HepG2 (cell line): ENCODE data around the gene SPATA31E1. TPM values are rescaled to one million over a fixed set of nuclear protein-coding genes. Genes with fewer than 3 reads are reported as not detected.

Experiments
- ATAC-seq: fragments of 200-7000 bp; cut with Tn5 transposase; 3 replicates; pipeline ENCODE4 v1.9.1; 2020; ENCODE audit warnings: mild to moderate bottlenecking, moderate library complexity
- BruUV-seq: library from RNA; stranded (reverse); fragments of 400-500 nt; replicated peaks from 2 replicates; lab custom pipeline; 2021; lab: Mats Ljungman, UMichigan
- CTCF ChIA-PET: fragments of 300-600 bp; formaldehyde crosslinking; extraction: SDS; loops from one replicate; lab custom pipeline; 2021; ENCODE audit warnings: low total read pairs, inconsistent platforms, low intra/inter-chr PET ratio; lab: Yijun Ruan, JAX
- POLR2A ChIA-PET: fragments of 350-600 bp; sonication (Branson Sonifier 250); formaldehyde crosslinking; loops from one replicate; lab custom pipeline; 2020; ENCODE audit warnings: antibody characterized with exemption, inconsistent platforms; lab: Yijun Ruan, JAX
- DNase-seq: peaks from one replicate; pipeline ENCODE4 v3.0.0-alpha.2; 2015; ENCODE audit warnings: low spot score
- FAIRE-seq: peaks from 3 replicates; lab custom pipeline; 2011; peaks lifted over from hg19 to GRCh38; lab: Jason Lieb, UNC
- H2AFZ ChIP-seq: one replicate; pipeline ENCODE4 v1.6.1; 2011; ENCODE audit warnings: low read length, inconsistent platforms
- H3K27ac ChIP-seq: fragments of 300-600 bp; 3 replicates; pipeline ENCODE4 v1.8.0; 2011; ENCODE audit warnings: mixed run types, mild to moderate bottlenecking, mixed read lengths, low read length, inconsistent platforms; ENCODE audit not compliant: insufficient read depth; ENCODE audit errors: extremely low read length
- H3K27me3 ChIP-seq, 2 experiments: fragments of 200-600 bp in 1 of 2; 2 replicates in 1 of 2; 3 replicates in 1 of 2; pipeline versions ENCODE4 v1.6.0 to v1.8.0; 2011; ENCODE audit warnings: low read length in 2 of 2, mild to moderate bottlenecking in 2 of 2, moderate library complexity in 2 of 2, inconsistent platforms in 1 of 2; ENCODE audit not compliant: insufficient read depth in 2 of 2, control insufficient read depth in 1 of 2
- H3K36me3 ChIP-seq, 2 experiments: fragments of 200-600 bp in 1 of 2; replicated peaks in 1 of 2; 2 replicates in 1 of 2; 3 replicates in 1 of 2; pipeline versions ENCODE4 v1.5.1 to v1.8.0; 2011; ENCODE audit warnings: low read length in 2 of 2, inconsistent platforms in 1 of 2; ENCODE audit not compliant: insufficient read depth in 2 of 2, control insufficient read depth in 1 of 2
- H3K4me1 ChIP-seq: 2 replicates; pipeline ENCODE4 v1.5.1; 2012; ENCODE audit warnings: low read length, inconsistent platforms; ENCODE audit not compliant: insufficient read depth
- H3K4me2 ChIP-seq: 2 replicates; pipeline ENCODE4 v1.6.0; 2011; ENCODE audit warnings: low read depth, low read length, inconsistent platforms
- H3K4me3 ChIP-seq, 3 experiments: fragments of 200-600 bp in 1 of 3; sonication (generic), shearing (Covaris generic) in 1 of 3; replicated peaks in 1 of 3; 2 replicates each; pipeline ENCODE4 v1.5.1; 2011 to 2016; ENCODE audit warnings: low read length in 3 of 3, inconsistent platforms in 2 of 3, low read depth in 2 of 3, mild to moderate bottlenecking in 2 of 3, control low read depth in 1 of 3, mixed read lengths in 1 of 3; ENCODE audit not compliant: insufficient read depth in 1 of 3
- H3K79me2 ChIP-seq: one replicate; pipeline ENCODE4 v1.6.1; 2011; ENCODE audit warnings: low read length, inconsistent platforms; ENCODE audit not compliant: insufficient read depth
- H3K9ac ChIP-seq: 2 replicates; pipeline ENCODE4 v1.6.0; 2011; ENCODE audit warnings: mild to moderate bottlenecking, low read depth, low read length, inconsistent platforms; ENCODE audit not compliant: insufficient read depth
- H3K9me3 ChIP-seq: 2 replicates; pipeline ENCODE4 v1.5.1; 2012; ENCODE audit warnings: mild to moderate bottlenecking, low read length
- H4K20me1 ChIP-seq: 2 replicates; pipeline ENCODE4 v1.6.0; 2011; ENCODE audit warnings: inconsistent platforms, mild to moderate bottlenecking, low read length, moderate library complexity; ENCODE audit not compliant: insufficient read depth
- HMGA1 ChIP-seq: sonication (generic); formaldehyde crosslinking; conservative IDR thresholded peaks from 2 replicates; pipeline ENCODE4 v1.4.0; 2020; ENCODE audit warnings: missing genetic modification reagents
- POLR2A ChIP-seq, 2 experiments: IDR thresholded peaks; 2 replicates each; pipeline ENCODE4 v1.6.1; 2011; ENCODE audit warnings: low read depth in 2 of 2, low read length in 2 of 2, mild to moderate bottlenecking in 1 of 2, moderate library complexity in 1 of 2; ENCODE audit not compliant: insufficient read depth in 1 of 2
- SRY ChIP-seq: sonication (generic); formaldehyde crosslinking; IDR thresholded peaks from 2 replicates; pipeline ENCODE4 v1.8.0; 2022; ENCODE audit warnings: mild to moderate bottlenecking, missing genetic modification reagents
- ZNF383 ChIP-seq: sonication (generic); formaldehyde crosslinking; IDR thresholded peaks from 2 replicates; pipeline ENCODE4 v1.4.0; 2020; ENCODE audit warnings: missing genetic modification reagents, mild to moderate bottlenecking, borderline replicate concordance
- WGBS: methylation state at CpG from one replicate; pipeline ENCODE4 v1.1.6; 2017; ENCODE audit warnings: low lambda C conversion rate; 5-methylcytosine and 5-hydroxymethylcytosine counted together
- in situ Hi-C: cut with HindIII; loops from 2 replicates; pipeline ENCODE4 v1.10.0; 2017; ENCODE audit warnings: low pct_unique_long_range_greater_than_20kb; ENCODE audit not compliant: extremely low pct_ligation_motif_present
- intact Hi-C: fragments of 100-400 bp; cut with micrococcal nuclease; formaldehyde crosslinking; loops from one replicate; pipeline ENCODE4 v1.10.0; 2022; ENCODE audit not compliant: unreplicated experiment
- polyA plus RNA-seq, 8 experiments: library from polyadenylated mRNA; depleted of rRNA in 3 of 8; stranded (reverse) in 7 of 8; unstranded in 1 of 8; fragments of >200 nt; fragmentation: Illumina TruSeq in 4 of 8; extraction: Trizol in 4 of 8; gene quantifications; 2 replicates each; pipeline versions ENCODE4 v1.2.1 to v1.2.3, GENCODE V29; 2011 to 2016; ENCODE audit warnings: low read depth in 4 of 8, missing spikeins in 1 of 8, mixed read lengths in 1 of 8; ENCODE audit not compliant: insufficient read depth in 1 of 8
- total RNA-seq, 5 experiments: library from RNA; depleted of rRNA; stranded (reverse); fragments of >200 nt; fragmentation: Illumina TruSeq; extraction: Trizol; gene quantifications; 2 replicates each; pipeline ENCODE4 v1.2.3, GENCODE V29; 2016; ENCODE audit warnings: low read depth in 1 of 5
- TF ChIP-seq, protein P1 (sequence below): sonication (generic); formaldehyde crosslinking; IDR thresholded peaks from 2 replicates; pipeline ENCODE4 v1.5.0; 2020; ENCODE audit warnings: mild to moderate bottlenecking, missing genetic modification reagents, borderline replicate concordance
- TF ChIP-seq, protein P2 (sequence below): sonication (generic); formaldehyde crosslinking; IDR thresholded peaks from 2 replicates; pipeline ENCODE4 v1.8.0; 2022; ENCODE audit warnings: missing genetic modification reagents, low read depth, mild to moderate bottlenecking, borderline replicate concordance
- TF ChIP-seq, protein P3 (sequence below): sonication (generic); formaldehyde crosslinking; IDR thresholded peaks from 2 replicates; pipeline ENCODE4 v1.4.0; 2020; ENCODE audit warnings: missing genetic modification reagents, borderline replicate concordance
- TF ChIP-seq, protein P4 (sequence below): sonication (generic); formaldehyde crosslinking; IDR thresholded peaks from 2 replicates; pipeline ENCODE4 v1.4.0; 2020; ENCODE audit warnings: missing genetic modification reagents

Gene SPATA31E1
- total and polyA plus RNA-seq, 2 of the 13 experiments (the other 11 are each of a cell fraction or from before 2014, with no cell fraction given) = not detected

DNA sequence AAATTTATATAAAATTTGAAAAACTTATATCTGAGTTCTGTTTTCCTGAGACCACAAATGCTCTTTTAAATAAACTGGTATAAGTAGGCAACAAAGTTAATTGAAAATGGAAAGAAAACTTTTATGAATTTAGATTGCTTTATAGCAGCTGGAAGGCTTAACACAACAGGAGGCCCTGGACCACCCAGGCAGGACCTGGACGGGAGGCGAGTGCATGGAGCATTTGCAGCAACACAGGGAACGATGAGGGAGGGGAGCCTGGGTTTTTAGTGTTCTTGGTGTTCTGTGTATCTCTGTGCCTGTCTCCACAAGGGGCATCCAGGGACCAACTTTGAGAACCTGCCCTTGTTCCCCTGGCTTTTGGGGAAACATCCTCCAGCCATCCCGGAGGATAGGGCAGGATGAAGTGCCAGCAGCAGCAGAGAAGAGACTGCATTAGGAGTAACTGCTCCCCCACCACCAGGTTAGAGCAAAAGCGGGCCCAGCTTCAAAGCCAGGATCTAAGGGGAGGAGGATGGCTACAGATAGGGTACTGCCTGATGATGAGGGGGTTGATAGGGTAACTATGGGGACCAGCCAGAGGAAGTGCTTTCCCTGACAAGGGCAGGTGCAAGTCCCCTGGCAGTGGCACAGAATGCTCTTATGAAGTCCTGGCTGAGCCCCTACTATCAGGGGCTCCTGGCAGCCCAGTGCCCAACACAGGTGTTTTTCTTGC is 6.7 kb upstream of the SPATA31E1 start:
- H3K27me3 ChIP-seq = peaks cover 0 to 4% of the 10 kb centered on the region in 2 experiments; a peak in 2 of 5 replicates
- intact Hi-C loops (no loop called here), in situ Hi-C loops (no loop called here)
- no peaks in the 10 kb centered on the region for H3K4me1 ChIP-seq
- BruUV-seq = no TSS peak
- H3K36me3 ChIP-seq = no peaks in the 10 kb centered on the region
- no peak overlapping the region for H3K27ac ChIP-seq
- DNase-seq (no peak), ATAC-seq (no peak), FAIRE-seq (no peak)
- no peaks in the 10 kb centered on the region for H3K79me2 ChIP-seq
- no peak overlapping the region for H3K4me3 ChIP-seq
- ChIA-PET CTCF (no interaction called here), POLR2A (no interaction called here)
- no peaks in the 10 kb centered on the region for H3K9me3 ChIP-seq
- H4K20me1 ChIP-seq = no peaks in the 10 kb centered on the region
- H3K4me2 ChIP-seq = no peak overlapping the region
- no peak overlapping the region for H2AFZ ChIP-seq
- H3K9ac ChIP-seq = no peak overlapping the region
- 0% methylated on average over 4 of the region's 5 CpGs for WGBS
- no peak for TF ChIP-seq POLR2A (IDR thresholded peaks at IDR 0.05; ENCODE audit: insufficient read depth in 1 of 2, low read depth in 2 of 2, low read length in 2 of 2)
- TF ChIP-seq, protein P1, sequence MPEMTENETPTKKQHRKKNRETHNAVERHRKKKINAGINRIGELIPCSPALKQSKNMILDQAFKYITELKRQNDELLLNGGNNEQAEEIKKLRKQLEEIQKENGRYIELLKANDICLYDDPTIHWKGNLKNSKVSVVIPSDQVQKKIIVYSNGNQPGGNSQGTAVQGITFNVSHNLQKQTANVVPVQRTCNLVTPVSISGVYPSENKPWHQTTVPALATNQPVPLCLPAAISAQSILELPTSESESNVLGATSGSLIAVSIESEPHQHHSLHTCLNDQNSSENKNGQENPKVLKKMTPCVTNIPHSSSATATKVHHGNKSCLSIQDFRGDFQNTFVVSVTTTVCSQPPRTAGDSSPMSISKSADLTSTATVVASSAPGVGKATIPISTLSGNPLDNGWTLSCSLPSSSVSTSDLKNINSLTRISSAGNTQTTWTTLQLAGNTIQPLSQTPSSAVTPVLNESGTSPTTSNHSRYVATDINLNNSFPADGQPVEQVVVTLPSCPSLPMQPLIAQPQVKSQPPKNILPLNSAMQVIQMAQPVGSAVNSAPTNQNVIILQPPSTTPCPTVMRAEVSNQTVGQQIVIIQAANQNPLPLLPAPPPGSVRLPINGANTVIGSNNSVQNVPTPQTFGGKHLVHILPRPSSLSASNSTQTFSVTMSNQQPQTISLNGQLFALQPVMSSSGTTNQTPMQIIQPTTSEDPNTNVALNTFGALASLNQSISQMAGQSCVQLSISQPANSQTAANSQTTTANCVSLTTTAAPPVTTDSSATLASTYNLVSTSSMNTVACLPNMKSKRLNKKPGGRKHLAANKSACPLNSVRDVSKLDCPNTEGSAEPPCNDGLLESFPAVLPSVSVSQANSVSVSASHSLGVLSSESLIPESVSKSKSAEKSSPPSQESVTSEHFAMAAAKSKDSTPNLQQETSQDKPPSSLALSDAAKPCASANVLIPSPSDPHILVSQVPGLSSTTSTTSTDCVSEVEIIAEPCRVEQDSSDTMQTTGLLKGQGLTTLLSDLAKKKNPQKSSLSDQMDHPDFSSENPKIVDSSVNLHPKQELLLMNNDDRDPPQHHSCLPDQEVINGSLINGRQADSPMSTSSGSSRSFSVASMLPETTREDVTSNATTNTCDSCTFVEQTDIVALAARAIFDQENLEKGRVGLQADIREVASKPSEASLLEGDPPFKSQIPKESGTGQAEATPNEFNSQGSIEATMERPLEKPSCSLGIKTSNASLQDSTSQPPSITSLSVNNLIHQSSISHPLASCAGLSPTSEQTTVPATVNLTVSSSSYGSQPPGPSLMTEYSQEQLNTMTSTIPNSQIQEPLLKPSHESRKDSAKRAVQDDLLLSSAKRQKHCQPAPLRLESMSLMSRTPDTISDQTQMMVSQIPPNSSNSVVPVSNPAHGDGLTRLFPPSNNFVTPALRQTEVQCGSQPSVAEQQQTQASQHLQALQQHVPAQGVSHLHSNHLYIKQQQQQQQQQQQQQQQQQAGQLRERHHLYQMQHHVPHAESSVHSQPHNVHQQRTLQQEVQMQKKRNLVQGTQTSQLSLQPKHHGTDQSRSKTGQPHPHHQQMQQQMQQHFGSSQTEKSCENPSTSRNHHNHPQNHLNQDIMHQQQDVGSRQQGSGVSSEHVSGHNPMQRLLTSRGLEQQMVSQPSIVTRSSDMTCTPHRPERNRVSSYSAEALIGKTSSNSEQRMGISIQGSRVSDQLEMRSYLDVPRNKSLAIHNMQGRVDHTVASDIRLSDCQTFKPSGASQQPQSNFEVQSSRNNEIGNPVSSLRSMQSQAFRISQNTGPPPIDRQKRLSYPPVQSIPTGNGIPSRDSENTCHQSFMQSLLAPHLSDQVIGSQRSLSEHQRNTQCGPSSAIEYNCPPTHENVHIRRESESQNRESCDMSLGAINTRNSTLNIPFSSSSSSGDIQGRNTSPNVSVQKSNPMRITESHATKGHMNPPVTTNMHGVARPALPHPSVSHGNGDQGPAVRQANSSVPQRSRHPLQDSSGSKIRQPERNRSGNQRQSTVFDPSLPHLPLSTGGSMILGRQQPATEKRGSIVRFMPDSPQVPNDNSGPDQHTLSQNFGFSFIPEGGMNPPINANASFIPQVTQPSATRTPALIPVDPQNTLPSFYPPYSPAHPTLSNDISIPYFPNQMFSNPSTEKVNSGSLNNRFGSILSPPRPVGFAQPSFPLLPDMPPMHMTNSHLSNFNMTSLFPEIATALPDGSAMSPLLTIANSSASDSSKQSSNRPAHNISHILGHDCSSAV (CRISPR knock-in tag) = no peak
- no peak for TF ChIP-seq ZNF383 (CRISPR knock-in tag)
- no peak for TF ChIP-seq SRY (CRISPR knock-in tag)
- no peak for TF ChIP-seq HMGA1 (CRISPR knock-in tag)
- TF ChIP-seq, protein P2, sequence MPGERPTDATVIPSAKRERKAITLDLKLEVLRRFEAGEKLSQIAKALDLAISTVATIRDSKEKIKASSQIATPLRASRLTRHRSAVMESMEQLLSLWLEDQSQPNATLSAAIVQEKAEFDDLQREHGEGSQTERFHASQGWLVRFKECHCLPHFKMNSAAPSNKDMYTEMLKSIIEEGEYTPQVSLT = no peak
- TF ChIP-seq, protein P3, sequence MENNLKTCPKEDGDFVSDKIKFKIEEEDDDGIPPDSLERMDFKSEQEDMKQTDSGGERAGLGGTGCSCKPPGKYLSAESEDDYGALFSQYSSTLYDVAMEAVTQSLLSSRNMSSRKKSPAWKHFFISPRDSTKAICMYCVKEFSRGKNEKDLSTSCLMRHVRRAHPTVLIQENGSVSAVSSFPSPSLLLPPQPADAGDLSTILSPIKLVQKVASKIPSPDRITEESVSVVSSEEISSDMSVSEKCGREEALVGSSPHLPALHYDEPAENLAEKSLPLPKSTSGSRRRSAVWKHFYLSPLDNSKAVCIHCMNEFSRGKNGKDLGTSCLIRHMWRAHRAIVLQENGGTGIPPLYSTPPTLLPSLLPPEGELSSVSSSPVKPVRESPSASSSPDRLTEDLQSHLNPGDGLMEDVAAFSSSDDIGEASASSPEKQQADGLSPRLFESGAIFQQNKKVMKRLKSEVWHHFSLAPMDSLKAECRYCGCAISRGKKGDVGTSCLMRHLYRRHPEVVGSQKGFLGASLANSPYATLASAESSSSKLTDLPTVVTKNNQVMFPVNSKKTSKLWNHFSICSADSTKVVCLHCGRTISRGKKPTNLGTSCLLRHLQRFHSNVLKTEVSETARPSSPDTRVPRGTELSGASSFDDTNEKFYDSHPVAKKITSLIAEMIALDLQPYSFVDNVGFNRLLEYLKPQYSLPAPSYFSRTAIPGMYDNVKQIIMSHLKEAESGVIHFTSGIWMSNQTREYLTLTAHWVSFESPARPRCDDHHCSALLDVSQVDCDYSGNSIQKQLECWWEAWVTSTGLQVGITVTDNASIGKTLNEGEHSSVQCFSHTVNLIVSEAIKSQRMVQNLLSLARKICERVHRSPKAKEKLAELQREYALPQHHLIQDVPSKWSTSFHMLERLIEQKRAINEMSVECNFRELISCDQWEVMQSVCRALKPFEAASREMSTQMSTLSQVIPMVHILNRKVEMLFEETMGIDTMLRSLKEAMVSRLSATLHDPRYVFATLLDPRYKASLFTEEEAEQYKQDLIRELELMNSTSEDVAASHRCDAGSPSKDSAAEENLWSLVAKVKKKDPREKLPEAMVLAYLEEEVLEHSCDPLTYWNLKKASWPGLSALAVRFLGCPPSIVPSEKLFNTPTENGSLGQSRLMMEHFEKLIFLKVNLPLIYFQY (CRISPR knock-in tag) = no peak
- TF ChIP-seq, protein P4, sequence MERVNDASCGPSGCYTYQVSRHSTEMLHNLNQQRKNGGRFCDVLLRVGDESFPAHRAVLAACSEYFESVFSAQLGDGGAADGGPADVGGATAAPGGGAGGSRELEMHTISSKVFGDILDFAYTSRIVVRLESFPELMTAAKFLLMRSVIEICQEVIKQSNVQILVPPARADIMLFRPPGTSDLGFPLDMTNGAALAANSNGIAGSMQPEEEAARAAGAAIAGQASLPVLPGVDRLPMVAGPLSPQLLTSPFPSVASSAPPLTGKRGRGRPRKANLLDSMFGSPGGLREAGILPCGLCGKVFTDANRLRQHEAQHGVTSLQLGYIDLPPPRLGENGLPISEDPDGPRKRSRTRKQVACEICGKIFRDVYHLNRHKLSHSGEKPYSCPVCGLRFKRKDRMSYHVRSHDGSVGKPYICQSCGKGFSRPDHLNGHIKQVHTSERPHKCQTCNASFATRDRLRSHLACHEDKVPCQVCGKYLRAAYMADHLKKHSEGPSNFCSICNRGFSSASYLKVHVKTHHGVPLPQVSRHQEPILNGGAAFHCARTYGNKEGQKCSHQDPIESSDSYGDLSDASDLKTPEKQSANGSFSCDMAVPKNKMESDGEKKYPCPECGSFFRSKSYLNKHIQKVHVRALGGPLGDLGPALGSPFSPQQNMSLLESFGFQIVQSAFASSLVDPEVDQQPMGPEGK = no peak
